Thyroid gland (tissue), 4 donors: ENCODE measurements around the gene RAP1GAP2.

ENCODE experiments used
- POLR2A ChIP-seq, 2 donors: fragments of 450-650 bp; IDR thresholded peaks; one replicate each; pipeline ENCODE4 v1.6.1; 2017; ENCODE audit warnings: antibody characterized with exemption in 2 of 2, mild to moderate bottlenecking in 2 of 2, moderate library complexity in 1 of 2
- TF ChIP-seq, protein P1 (sequence below), 6 experiments: fragments of 200-600 bp in 3 of 6; fragments of 450-650 bp in 3 of 6; sonication (generic) in 3 of 6; IDR thresholded peaks; one replicate each; pipeline ENCODE4 v1.5.1; 2016 to 2019; ENCODE audit warnings: antibody characterized with exemption in 6 of 6, mild to moderate bottlenecking in 2 of 6, inconsistent platforms in 1 of 6, moderate library complexity in 1 of 6

DNA sequence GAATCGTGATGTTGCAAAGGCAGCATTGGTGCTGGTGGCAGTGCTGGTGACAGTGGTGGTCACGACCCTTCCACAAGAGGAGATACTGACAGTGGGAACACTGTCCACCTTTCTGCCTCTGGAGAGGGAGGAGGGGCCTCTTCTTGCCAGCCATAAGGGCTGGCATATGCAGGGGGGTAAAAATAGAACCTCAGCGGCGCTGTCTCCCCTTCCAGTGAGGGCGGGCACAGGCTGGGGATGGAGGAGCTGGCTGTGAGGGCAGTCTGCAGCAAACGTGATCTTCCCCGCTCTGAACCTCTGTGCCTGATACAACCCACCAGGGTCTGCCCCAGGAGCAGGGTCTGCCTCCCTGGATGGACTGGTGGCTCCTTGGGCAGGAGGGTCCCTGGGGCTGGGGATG lies 3.4 kb downstream of the RAP1GAP2 start:
- TF ChIP-seq POLR2A (IDR thresholded peaks at IDR 0.05): no peak
- TF ChIP-seq, protein P1, sequence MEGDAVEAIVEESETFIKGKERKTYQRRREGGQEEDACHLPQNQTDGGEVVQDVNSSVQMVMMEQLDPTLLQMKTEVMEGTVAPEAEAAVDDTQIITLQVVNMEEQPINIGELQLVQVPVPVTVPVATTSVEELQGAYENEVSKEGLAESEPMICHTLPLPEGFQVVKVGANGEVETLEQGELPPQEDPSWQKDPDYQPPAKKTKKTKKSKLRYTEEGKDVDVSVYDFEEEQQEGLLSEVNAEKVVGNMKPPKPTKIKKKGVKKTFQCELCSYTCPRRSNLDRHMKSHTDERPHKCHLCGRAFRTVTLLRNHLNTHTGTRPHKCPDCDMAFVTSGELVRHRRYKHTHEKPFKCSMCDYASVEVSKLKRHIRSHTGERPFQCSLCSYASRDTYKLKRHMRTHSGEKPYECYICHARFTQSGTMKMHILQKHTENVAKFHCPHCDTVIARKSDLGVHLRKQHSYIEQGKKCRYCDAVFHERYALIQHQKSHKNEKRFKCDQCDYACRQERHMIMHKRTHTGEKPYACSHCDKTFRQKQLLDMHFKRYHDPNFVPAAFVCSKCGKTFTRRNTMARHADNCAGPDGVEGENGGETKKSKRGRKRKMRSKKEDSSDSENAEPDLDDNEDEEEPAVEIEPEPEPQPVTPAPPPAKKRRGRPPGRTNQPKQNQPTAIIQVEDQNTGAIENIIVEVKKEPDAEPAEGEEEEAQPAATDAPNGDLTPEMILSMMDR (IDR thresholded peaks at IDR 0.05): no peak
